HG03097 (cell line): ENCODE results near the gene PPP1R1A.
A peak's percentile ranks its signal among the peaks of the same experiment; 100 is the strongest.

Experiments
- ATAC-seq: cut with Tn5 transposase; IDR thresholded peaks from one replicate; pipeline ENCODE4 v1.9.1; 2021; ENCODE audit not compliant: unreplicated experiment, low FRiP score

PPP1R1A gene

GRCh38 chr12:54604436-54604835 lies 16.0 kb upstream of the PPP1R1A start:
- ATAC-seq = no peak

DNA sequence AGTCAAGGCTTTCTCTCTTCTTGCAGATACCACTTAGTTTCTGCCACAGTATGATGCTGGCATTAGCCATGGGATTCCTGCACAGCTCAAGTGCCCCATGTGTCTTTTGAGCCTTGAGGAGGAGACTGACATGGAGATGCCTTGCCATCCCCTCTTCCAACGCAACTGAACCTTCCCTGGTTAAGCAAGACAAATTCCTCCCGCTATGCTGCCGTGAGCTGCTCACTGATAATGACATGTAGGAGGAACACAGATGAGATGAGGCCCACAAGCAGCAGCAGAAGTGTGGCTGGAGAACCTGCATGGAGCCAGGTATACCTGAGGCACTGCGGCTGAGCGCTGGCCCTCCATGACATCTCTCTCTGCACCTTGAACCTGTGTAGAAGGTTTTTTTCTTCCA lies 15.4 kb upstream of the PPP1R1A start:
- ATAC-seq = no peak

- peak; percentile 80 for ATAC-seq
These were observed 14.8 kb upstream of the PPP1R1A start for GRCh38 chr12:54603173-54603814.

GRCh38 chr12:54602661-54603060 lies 14.2 kb upstream of the PPP1R1A start:
- ATAC-seq = no peak

GRCh38 chr12:54601841-54602240 lies 13.4 kb upstream of the PPP1R1A start:
- no peak for ATAC-seq

DNA sequence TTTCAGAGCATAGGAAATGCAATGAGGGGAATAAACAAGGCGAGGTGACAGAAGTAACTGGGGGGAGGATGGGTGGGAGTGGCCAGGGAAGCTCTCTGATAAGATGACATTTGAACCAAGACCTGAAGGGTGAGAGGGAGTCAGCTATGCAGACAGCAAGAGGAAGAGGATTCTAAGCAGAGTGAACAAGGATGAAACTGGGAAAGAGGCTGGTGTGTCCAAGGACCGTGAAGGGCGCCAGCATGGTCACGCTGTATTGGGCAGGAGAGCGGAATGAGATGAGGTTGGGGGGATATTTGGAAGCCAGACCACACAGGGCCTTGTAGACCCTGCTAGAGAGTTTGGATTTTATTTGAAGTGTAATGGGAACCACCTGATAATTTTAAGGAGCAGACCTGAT lies 10.5 kb upstream of the PPP1R1A start:
- ATAC-seq = no peak

- no peak for ATAC-seq
These were observed 8.1 kb upstream of the PPP1R1A start for GRCh38 chr12:54596526-54596946.

- no peak for ATAC-seq
These were observed 7.0 kb upstream of the PPP1R1A start for GRCh38 chr12:54595471-54595870.

- ATAC-seq = no peak
These were observed 5.3 kb upstream of the PPP1R1A start for GRCh38 chr12:54593725-54594124.

- ATAC-seq = no peak
These were observed 4.7 kb upstream of the PPP1R1A start for GRCh38 chr12:54593135-54593534.

- no peak for ATAC-seq
These were observed 3.9 kb upstream of the PPP1R1A start for GRCh38 chr12:54592316-54592715.

- ATAC-seq = no peak
These were observed 2.6 kb upstream of the PPP1R1A start for GRCh38 chr12:54590978-54591591.

DNA sequence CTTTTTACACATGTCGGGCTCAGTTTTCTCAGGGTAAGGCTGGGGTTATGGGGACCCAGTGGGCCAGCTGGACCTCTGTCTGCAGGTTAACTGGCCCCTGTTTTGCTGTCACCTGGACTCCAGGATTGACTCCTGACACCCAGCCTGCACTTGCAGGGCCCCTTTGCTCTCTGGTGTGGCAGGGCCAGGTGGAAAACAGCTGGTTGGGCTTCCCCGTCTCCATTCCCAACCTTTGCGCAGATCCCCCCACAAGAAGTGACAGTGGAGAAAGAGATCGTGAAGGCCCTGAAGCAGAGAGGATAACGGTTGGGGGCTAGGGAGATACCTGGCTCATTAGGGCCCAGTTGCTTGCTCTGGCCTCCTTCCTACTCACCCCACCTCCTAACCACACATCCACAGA lies 1.5 kb upstream of the PPP1R1A start:
- ATAC-seq = no peak

DNA sequence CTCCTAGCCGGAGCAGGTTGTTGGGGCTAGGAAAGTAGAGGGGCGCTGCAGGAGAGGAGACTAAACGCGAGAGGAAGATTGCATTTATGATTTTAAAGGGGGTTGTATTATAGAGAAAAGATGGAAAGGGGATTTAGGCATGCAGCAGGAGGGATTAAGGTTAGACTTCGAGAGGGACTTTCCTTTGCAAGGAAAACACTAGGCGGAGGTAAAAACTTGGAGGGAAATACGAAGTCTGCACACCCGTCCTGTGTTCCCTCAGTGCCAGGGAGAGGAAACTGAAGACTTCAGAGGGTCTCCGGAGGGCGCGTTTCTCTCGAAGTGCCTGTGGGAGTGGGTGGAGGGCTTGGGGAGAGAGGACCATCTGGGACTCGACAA lies 420 bp upstream of the PPP1R1A start:
- no peak for ATAC-seq

DNA sequence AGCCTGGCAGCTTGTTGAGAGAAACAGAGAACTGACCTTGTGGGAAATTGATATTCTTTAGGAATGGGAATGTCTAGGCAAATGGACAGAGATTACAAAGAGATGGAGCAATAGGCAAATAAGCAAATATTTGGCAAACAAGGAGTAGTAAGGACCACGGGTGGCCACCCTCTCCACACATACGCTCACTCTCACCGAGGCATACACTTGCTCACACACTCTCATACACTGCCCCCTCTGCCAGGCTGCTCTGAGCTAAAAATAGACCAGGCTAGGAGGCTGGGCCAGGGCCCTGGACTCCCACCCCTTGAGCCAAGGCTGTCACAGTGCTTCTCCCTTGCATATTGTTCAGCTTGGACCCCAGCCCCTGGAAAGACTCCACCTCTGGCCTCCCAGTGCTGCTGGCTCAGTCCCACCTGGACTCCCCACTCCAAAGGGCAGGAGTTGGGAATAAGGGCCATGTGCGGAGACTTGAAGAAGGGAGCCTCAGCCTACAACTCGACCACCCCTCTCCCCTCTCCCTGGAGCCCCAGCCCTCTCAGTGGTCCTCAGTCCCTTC lies 1.1 kb downstream of the PPP1R1A start:
- no peak for ATAC-seq

- ATAC-seq = no peak
These were observed 1.8 kb downstream of the PPP1R1A start for GRCh38 chr12:54586620-54587019.

GRCh38 chr12:54585243-54585642 lies 3.2 kb downstream of the PPP1R1A start:
- no peak for ATAC-seq

- no peak for ATAC-seq
These were observed 4.3 kb downstream of the PPP1R1A start for GRCh38 chr12:54584128-54584527.

DNA sequence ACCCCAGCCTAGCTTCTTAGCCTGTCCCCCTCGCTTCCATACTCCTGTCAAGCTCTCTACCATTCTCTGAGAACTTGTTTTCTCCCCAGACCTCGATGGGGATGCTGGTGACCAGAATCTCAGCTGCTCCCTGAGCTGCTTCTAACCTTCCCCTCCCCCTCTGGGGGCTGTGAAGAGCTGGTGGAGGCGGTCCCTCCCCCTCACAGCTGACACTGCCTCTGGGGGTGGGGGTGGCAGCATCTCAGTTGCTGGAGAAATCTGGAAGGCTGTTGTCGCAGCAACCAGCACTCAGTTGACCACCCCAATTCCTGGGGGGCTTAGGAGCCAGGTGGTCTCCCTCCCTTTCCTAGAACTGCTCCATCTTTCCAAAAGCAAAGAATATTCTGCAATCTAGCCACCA lies 4.7 kb downstream of the PPP1R1A start:
- no peak for ATAC-seq

DNA sequence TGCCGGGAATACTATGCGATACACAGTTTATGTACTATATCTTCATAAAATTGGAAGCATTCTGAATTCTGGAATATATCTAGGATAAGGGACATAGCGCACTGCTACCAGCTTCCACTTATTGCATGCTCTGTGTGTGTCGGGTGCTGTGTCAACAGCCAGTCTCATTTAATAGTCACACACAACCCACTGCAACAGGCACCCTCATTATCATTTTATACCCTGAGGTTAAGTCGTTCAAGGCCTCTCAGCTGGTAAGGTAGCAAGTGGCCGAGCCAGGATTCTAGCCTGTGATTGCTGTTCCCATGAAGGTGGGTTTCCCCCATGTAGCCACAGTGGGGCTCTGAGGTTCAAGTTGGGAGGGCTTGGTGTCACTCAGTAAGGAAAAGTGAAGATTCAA lies 7.0 kb downstream of the PPP1R1A start:
- no peak for ATAC-seq

DNA sequence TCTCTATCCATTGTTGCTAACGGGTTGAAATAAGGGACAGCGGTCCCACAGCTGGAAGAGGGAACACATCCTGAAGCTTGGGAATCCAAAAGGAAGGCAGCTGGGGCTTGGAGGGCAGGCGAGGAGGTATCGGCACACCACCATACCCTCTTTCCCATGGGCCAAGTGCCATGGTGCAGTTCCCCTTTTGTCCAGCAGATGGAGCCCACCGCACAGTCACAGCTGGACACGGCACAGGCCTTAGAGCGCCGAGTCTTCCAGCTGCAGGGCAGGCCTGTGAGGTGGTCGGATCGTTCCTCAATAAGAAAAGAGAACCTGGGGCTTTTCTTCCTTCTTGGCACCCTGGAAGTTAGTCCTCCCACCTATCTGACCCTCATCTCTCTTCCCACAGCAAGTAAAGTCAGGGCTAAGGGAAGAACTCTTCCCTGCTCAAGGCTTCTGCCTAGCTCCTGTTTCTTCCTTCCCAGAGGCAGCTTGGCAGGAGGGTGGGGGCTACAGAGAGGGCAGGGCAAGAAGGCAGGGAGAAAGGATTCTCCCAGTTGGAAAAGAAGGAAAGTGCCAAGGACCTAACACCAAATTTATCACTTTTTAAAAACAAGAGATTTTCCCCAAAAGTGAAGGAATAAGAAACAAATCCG lies 8.6 kb downstream of the PPP1R1A start:
- ATAC-seq = peak; percentile 87

GRCh38 chr12:54579258-54579657 lies 9.2 kb downstream of the PPP1R1A start:
- ATAC-seq = no peak
